Fibroblast of skin of left quadriceps (primary cell): ENCODE data around the gene MAP4K3.
"Not testable (repeated sequence)": the region's sequence is repeated elsewhere in the genome, so short reads cannot be mapped to it uniquely, and the experiment has no call there.

Source experiments
- DNase-seq, 2 experiments: peaks; one replicate each; pipeline ENCODE4 v3.0.0-alpha.2; 2013; ENCODE audit warnings: low read depth in 2 of 2

Gene MAP4K3

GRCh38 chr2:39244241-39244862, 192.7 kb downstream of the MAP4K3 start:
- not testable (repeated sequence) for DNase-seq

DNA sequence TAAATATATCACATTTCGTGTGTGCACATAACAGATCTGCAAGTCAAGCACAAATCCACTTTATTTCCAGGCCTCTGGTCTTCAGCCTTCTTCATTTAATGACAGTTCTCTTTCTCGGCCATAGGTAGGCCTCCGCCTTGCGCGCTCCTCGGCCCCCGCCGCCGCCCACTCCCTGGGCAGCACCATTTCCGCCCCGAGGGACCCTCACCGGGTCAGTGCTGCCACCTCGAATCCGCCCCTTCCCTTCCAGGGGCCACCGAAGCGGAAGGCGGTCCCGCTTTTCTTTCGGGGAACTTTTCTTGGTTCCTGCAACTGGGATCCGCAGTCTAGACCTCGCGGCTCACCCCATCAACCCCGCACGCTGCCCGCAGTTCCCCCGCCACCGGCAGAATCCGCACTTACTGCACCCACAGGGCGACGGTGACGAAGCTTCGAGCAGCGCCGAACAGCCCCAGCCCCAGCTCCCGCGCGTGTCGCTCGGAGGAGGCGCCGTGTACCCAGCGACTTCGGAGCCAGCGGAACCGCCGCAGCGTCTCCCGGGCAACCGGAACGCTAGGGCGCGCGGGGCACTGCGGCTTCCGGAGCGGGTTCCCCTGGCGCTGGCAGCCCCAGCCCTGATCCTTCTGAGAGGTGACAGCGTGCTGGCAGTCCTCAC, 193.5 kb downstream of the MAP4K3 start, which contains the start of gene CDKL4:
Gene CDKL4 (minus strand): TSS at position 502 of the 655 bp plus-strand sequence.
- DNase-seq = no peak

GRCh38 chr2:39241588-39241987, 195.5 kb downstream of the MAP4K3 start:
- no peak for DNase-seq

- DNase-seq = no peak
These were observed 196.3 kb downstream of the MAP4K3 start for GRCh38 chr2:39240758-39241157.

DNA sequence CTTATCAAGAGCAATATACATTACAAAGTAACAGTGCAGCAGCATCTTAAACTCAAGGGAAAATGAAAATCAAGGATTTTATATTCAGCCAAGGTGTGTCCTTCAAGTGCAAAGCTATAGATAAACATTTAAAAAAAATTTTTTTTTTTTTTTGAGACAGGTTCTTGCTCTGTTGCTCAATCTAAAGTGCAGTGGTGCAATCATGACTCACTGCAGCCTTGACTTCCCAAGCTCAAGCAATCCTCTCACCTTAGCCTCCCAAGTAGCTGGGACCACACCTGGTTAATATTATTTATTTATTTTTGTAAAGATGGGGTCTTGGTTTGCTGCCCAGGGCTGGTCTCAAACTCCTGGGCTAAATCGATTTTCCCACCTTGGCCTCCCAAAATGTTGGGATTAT, 202.3 kb downstream of the MAP4K3 start:
- no peak for DNase-seq

- DNase-seq = no peak
These were observed 204.9 kb downstream of the MAP4K3 start for GRCh38 chr2:39232141-39232540.

DNA sequence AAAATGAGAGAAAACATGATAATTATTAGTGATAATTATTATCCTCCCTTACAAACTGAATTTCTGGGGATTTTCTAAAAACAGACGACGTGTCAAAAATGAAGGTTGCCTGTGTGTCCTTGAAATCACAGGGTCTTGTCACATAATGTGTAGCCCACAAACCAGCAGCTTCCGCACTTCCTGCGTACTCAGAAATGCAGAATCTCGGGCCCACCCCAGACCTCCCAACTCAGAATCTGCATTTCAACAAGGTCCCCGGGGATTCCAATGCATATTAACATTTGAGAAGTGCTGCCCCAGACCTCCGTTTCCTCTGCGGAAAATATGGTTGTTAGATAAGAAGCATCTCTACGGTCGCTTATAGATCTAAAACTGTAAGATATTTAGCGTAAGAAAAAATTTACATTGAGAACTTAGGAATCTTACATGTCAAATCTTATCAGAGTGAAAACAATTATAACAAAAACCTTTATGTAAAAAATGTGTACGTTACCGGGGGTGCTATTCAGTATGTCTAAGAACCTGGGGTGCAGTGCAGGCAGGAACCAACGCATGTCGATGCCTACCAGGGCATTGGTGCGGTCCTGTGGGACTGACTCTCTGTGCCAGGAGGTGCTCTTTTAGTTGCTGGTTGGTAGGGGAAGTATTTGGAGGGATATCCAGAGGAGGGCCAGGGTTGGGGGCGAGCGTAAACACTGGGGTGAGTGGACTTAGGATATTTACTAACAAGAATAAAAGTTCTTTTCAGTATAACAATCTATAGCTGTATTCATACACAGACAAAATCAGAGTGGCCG, 208.5 kb downstream of the MAP4K3 start:
- no peak for DNase-seq

GRCh38 chr2:39227628-39228412, 209.3 kb downstream of the MAP4K3 start:
- peak; percentile 29 to 38 for DNase-seq

- no peak for DNase-seq
These were observed 211.5 kb downstream of the MAP4K3 start for GRCh38 chr2:39225567-39225966.

DNA sequence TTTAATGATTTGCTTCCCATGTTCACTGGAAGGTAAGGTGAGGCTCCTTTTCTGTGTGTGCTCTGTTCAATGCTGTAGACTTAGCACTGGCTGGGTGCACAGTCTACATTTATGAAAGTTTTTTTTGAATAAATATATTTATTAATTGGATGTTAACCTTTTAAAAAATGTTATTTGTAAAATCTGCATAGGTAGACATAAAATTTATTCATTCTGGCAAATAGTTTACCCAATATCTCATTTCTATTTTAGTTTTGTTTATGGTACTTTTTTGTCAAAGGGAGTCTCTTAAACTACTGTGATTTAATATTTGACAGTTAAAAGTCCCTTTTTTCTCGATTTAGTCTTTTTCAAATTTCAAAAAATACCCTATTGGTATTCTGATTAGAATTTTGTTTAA, 213.2 kb downstream of the MAP4K3 start:
- DNase-seq = no peak

DNA sequence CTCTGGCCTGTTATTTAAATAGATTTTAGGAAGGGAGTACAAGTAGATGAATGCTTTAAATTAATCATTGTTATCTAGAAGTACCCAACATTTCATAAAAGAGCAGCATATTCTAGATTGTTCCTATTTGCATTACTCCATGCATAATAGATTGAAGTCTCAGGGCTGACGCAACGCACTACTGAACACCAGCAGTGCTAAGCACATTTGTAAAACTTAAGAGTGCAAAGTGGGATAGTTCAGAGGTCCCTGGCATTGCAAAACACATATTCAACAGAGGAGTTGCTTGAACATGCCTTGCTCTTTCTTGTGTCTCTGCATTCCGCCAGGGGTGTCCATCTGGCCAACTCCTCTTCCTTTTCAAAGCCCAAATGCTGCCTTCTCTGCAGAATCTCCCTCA, 215.6 kb downstream of the MAP4K3 start:
- DNase-seq = no peak

- DNase-seq = no peak
These were observed 216.9 kb downstream of the MAP4K3 start for GRCh38 chr2:39220136-39220535.

DNA sequence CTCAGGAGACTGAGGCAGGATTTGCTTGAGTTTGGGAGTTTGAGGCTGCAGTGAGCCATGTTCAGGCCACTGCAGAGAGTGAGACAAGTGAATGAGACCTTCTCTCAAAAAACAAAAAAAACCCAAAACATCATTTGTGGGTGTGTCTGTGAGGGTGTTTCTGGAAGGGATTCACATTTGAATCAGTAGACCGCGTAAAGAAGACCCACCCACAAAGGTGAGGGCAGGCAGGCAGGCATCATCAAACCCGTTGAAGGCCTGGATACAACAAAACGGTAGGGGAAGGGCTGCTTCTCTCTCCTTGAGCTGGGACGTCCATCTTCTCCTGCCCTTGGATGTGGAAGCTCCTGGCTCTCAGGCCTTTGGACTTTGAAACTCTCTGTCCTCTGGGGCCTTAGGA, 218.7 kb downstream of the MAP4K3 start:
- no peak for DNase-seq

GRCh38 chr2:39217192-39217550, 219.9 kb downstream of the MAP4K3 start:
- no peak for DNase-seq

DNA sequence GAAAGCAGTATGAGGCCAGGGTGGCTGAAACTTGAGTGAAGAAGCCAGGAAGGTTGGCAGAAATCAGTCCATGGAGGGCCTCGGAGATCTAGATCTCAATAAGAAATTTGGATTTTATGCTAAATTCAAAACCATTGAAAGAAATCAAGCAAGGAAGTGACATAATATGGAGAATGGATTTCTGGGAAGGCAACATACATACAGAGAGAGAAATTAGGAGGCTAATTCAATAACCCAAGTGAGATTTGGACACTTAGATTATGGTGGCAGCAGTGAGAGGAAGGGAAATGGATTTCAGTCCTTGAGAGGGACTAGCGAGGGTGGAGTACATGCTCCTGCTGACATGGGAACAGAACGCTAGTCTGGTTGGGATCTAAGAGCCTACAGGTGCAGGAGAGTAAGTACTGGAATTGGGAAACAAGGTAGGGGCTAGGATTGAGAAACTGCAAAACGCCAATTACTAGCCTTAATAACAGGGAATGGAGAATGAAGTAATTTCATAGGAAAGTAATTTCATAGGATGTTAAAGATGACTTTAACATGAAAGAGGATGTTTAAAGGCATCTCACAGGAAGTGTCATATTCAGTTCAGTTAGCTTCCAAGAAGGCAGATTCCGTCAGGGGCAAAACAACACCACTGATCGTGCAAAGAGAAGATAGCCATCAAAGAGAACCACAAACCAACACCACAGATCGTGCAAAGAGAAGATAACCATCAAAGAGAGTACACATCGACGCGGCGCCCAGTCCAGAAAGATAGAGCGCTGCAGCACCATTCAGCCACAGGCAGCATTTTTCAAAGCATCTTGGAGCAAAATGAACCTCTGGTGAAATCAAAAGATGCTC, 220.5 kb downstream of the MAP4K3 start:
- no peak for DNase-seq

- no peak for DNase-seq
These were observed 221.5 kb downstream of the MAP4K3 start for GRCh38 chr2:39215545-39215944.

DNA sequence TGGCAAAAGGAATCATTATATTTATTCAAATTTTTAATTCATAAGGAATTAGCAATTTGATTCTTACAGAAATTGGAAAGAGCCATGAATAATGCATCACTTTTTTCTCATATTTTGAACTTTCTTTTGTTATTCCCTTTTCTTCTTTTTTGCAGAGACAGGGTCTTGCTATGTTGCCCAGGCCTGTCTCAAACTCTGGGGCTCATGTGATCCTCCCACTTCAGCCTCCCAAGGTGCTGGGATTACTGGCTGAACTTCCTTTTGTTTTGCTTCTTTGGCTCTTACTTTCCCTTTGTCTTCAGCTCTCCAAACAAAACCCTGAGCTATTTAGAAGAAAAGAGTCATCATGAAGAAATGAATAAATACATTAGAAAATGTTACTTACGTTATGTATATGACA, 224.1 kb downstream of the MAP4K3 start:
- DNase-seq = no peak

- no peak for DNase-seq
These were observed 226.2 kb downstream of the MAP4K3 start for GRCh38 chr2:39210846-39211245.

DNA sequence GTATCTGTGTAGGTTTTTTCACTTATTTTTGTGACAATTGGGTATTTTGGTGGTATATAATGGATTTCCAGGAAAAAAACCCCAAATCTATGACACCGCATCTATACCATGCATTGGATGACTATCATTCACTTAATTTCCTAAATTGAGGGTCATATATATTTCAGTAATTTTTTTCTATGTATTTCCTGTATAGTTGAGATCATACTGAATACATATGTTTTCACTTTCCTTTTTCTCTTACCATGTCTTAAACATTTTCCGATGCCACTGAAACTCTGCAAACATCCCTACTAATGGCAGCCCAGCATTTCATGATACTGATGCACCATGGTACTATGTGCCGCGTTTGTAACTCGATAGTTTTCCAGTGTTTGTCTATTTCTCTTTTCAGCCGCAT, 233.7 kb downstream of the MAP4K3 start:
- DNase-seq = no peak

DNA sequence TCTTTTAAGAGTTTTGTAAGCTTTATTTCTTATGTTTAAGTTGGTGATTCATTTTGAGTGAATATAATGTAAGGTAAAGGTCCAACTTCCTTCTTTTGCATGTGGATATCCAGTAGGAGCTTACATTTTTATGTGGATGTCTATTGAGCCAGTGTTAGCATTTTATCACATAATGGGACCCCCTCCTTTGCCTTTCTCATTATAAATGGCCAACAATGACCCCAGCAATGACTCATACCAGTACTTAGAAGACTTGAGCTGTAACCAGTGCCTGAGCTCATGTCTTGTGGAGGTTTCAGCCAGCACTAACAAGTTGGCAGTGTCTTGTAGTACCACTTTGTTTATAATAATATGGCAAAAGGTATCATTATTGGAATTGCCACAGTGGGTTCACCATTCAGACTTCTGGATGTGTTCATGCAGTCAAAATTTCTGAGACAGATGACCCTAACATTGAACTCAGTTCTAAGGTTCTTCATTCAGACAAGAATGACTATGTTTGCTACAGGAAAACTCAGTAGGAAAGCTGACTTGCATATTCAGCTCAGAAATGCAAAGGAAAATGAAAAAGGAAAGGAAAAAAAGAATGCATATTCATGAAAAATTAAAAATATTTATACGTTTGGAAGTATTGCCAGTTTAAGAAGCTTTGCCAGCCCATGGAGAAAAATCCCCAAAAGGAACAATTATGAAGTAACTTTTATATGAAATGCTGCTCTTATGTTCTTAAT, 234.3 kb downstream of the MAP4K3 start:
- no peak for DNase-seq
